Midbrain (tissue), 1 donor: ENCODE results near the gene IL15RA.
"Not testable (repeated sequence)": the region's sequence is repeated elsewhere in the genome, so short reads cannot be mapped to it uniquely, and the experiment has no call there.

Experiments used
- DNase-seq: peaks from one replicate; lab custom pipeline; 2025; lab: John Stamatoyannopoulos, UW

IL15RA gene

GRCh38 chr10:5951167-5951711 lies 26.1 kb downstream of the IL15RA start:
- DNase-seq = no peak

- peak; percentile 56 for DNase-seq
These were observed 28.2 kb downstream of the IL15RA start for GRCh38 chr10:5949009-5949759.

- no peak for DNase-seq
These were observed 29.1 kb downstream of the IL15RA start for GRCh38 chr10:5948208-5948585.

- DNase-seq = no peak
These were observed 29.7 kb downstream of the IL15RA start for GRCh38 chr10:5947471-5948207.

GRCh38 chr10:5946786-5947185 lies 30.6 kb downstream of the IL15RA start:
- DNase-seq = no peak

GRCh38 chr10:5946419-5946775 lies 30.9 kb downstream of the IL15RA start:
- DNase-seq = not testable (repeated sequence)

GRCh38 chr10:5945561-5946418 lies 31.6 kb downstream of the IL15RA start:
- peak; percentile 20 for DNase-seq

- no peak for DNase-seq
These were observed 32.2 kb downstream of the IL15RA start for GRCh38 chr10:5945190-5945509.

- peak; percentile 48 for DNase-seq
These were observed 32.8 kb downstream of the IL15RA start for GRCh38 chr10:5944389-5945189.

GRCh38 chr10:5943536-5943935 lies 33.8 kb downstream of the IL15RA start:
- no peak for DNase-seq

GRCh38 chr10:5942474-5942873 lies 34.9 kb downstream of the IL15RA start:
- no peak for DNase-seq

- no peak for DNase-seq
These were observed 35.3 kb downstream of the IL15RA start for GRCh38 chr10:5942001-5942400.

GRCh38 chr10:5941579-5941978 lies 35.8 kb downstream of the IL15RA start:
- no peak for DNase-seq

GRCh38 chr10:5940807-5941218 lies 36.5 kb downstream of the IL15RA start:
- DNase-seq = no peak

- DNase-seq = no peak
These were observed 39.1 kb downstream of the IL15RA start for GRCh38 chr10:5938291-5938690.

- DNase-seq = no peak
These were observed 40.3 kb downstream of the IL15RA start for GRCh38 chr10:5937016-5937415.

GRCh38 chr10:5935628-5936027 lies 41.7 kb downstream of the IL15RA start:
- no peak for DNase-seq

GRCh38 chr10:5933909-5934546 lies 43.3 kb downstream of the IL15RA start:
- no peak for DNase-seq

- DNase-seq = no peak
These were observed 45.0 kb downstream of the IL15RA start for GRCh38 chr10:5932345-5932744.

- no peak for DNase-seq
These were observed 47.1 kb downstream of the IL15RA start for GRCh38 chr10:5930272-5930671.

GRCh38 chr10:5929442-5929841 lies 47.9 kb downstream of the IL15RA start:
- no peak for DNase-seq
